ENCODE data around the gene TLK1.

TLK1 gene

DNA sequence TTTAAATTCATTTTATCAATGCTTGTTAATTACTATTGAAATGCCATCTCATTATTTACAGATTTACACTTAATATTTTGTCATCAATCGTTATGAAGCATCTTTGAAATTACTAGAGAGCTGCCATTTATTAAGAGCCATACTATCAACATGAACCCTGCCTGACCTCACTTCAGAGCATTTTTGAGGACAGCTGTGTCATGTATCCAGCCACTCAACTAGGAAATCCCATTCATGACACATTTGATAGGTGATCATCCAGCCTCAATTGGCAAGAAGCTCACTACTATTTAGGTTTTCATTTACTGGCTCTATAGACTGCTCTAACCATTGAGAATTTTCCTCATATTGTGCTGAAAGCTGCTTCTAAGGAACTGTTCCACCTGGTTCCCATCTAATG, 40.6 kb upstream of the TLK1 start:
- no peak for TF ChIP-seq CTCF (IDR thresholded peaks at IDR 0.05)
- TF ChIP-seq ZFX (IDR thresholded peaks at IDR 0.05; ENCODE audit: borderline replicate concordance): no peak
- H3K27ac ChIP-seq: no peak overlapping the region

- TF ChIP-seq CTCF (IDR thresholded peaks at IDR 0.05) (no peak), ZFX (IDR thresholded peaks at IDR 0.05; ENCODE audit: borderline replicate concordance) (no peak)
- no peak overlapping the region for H3K27ac ChIP-seq
Observed at GRCh38 chr2:171200469-171200868, 39.8 kb upstream of the TLK1 start.

- no peak overlapping the region for H3K27ac ChIP-seq
- TF ChIP-seq CTCF (IDR thresholded peaks at IDR 0.05) (no peak), ZFX (IDR thresholded peaks at IDR 0.05; ENCODE audit: borderline replicate concordance) (no peak)
Observed at GRCh38 chr2:171191021-171191420, 30.3 kb upstream of the TLK1 start.

- TF ChIP-seq CTCF (IDR thresholded peaks at IDR 0.05) (no peak), ZFX (IDR thresholded peaks at IDR 0.05; ENCODE audit: borderline replicate concordance) (no peak)
- H3K27ac ChIP-seq: no peak overlapping the region
Observed at GRCh38 chr2:171187819-171188218, 27.1 kb upstream of the TLK1 start.

- TF ChIP-seq ZFX (IDR thresholded peaks at IDR 0.05; ENCODE audit: borderline replicate concordance) (no peak), CTCF (IDR thresholded peaks at IDR 0.05) (no peak)
- H3K27ac ChIP-seq: no peak overlapping the region
Observed at GRCh38 chr2:171187177-171187576, 26.5 kb upstream of the TLK1 start.

GRCh38 chr2:171185941-171186340, 25.2 kb upstream of the TLK1 start:
- TF ChIP-seq CTCF (IDR thresholded peaks at IDR 0.05) (no peak), ZFX (IDR thresholded peaks at IDR 0.05; ENCODE audit: borderline replicate concordance) (no peak)
- H3K27ac ChIP-seq: no peak overlapping the region

- no peak overlapping the region for H3K27ac ChIP-seq
- TF ChIP-seq CTCF (IDR thresholded peaks at IDR 0.05) (no peak), ZFX (IDR thresholded peaks at IDR 0.05; ENCODE audit: borderline replicate concordance) (no peak)
Observed at GRCh38 chr2:171185165-171185818, 24.6 kb upstream of the TLK1 start.

Data from 22Rv1 (cell line).